Colonic mucosa (tissue), 4 donors: ENCODE measurements around the gene ARID3A. TPM values are rescaled to one million over a fixed set of nuclear protein-coding genes. Genes with fewer than 3 reads are reported as not detected.

Experiments
- DNase-seq: peaks from one replicate; pipeline ENCODE4 v3.0.0-alpha.2; 2020
- H3K27ac ChIP-seq: fragments of 200-600 bp; one replicate; pipeline ENCODE4 v1.8.0; 2021
- H3K27me3 ChIP-seq: fragments of 200-600 bp; one replicate; pipeline ENCODE4 v1.8.0; 2021
- H3K36me3 ChIP-seq: fragments of 200-600 bp; one replicate; pipeline ENCODE4 v1.8.0; 2021
- H3K4me1 ChIP-seq: fragments of 200-600 bp; one replicate; pipeline ENCODE4 v1.8.0; 2021; ENCODE audit warnings: mild to moderate bottlenecking
- H3K4me3 ChIP-seq: fragments of 200-600 bp; one replicate; pipeline ENCODE4 v1.8.0; 2021
- H3K9ac ChIP-seq, 2 donors: one replicate each; pipeline ENCODE4 v1.7.0; 2013; ENCODE audit warnings: control low read depth in 2 of 2, low read depth in 2 of 2, low read length in 2 of 2
- H3K9me3 ChIP-seq: fragments of 200-600 bp; one replicate; pipeline ENCODE4 v1.8.0; 2021
- CTCF ChIP-seq: fragments of 200-600 bp; IDR thresholded peaks from one replicate; pipeline ENCODE4 v1.8.0; 2022; ENCODE audit warnings: antibody characterized with exemption, mild to moderate bottlenecking
- intact Hi-C: fragments of 100-400 bp; cut with DNase I; formaldehyde crosslinking; loops from one replicate; pipeline ENCODE4 v1.14.1; 2022
- total RNA-seq, 2 donors: library from RNA; stranded (reverse); fragmentation: NEBNext Ultra II Directional in 1 of 2; extraction: Animal tissue kit (Norgen Biotek cat#: 25700) in 1 of 2; gene quantifications; one replicate each; pipeline ENCODE4 v1.2.1, GENCODE V29; 2021
- donor health status: healthy.
- donor health status: DM: no; HTN: no; CAD: no.
- donor health status: DM: no; HTN: no; CAD: no.

The ARID3A gene
- total RNA-seq, 2 donors from 2014 or later, result 8.7 to 13.0 TPM

GRCh38 chr19:939439-939838, 13.6 kb downstream of the ARID3A start:
- H3K4me1 ChIP-seq, result peaks cover 18% of the 10 kb centered on the region
- H3K9me3 ChIP-seq, result no peaks in the 10 kb centered on the region
- intact Hi-C loops, result no loop called here
- no peak for TF ChIP-seq CTCF
- no peak overlapping the region for H3K9ac ChIP-seq
- H3K27ac ChIP-seq, result no peak overlapping the region
- no peaks in the 10 kb centered on the region for H3K36me3 ChIP-seq
- no peak for DNase-seq
- H3K27me3 ChIP-seq, result no peaks in the 10 kb centered on the region
- no peak overlapping the region for H3K4me3 ChIP-seq

GRCh38 chr19:939922-940321, 14.1 kb downstream of the ARID3A start:
- intact Hi-C loops, result no loop called here

GRCh38 chr19:940591-941291, 14.9 kb downstream of the ARID3A start:
- intact Hi-C loops, result no loop called here
- Histone ChIP-seq H3K27me3 (no peaks in the 10 kb centered on the region), H3K36me3 (no peaks in the 10 kb centered on the region), H3K9me3 (no peaks in the 10 kb centered on the region), H3K27ac (peak overlapping the region; percentile 57), H3K4me1 (peaks cover 9% of the 10 kb centered on the region), H3K4me3 (peak overlapping the region; percentile 40), H3K9ac (peak overlapping the region; percentile 41 to 58)
- TF ChIP-seq CTCF, result no peak
- peak; percentile 77 for DNase-seq

More at GRCh38 chr19:939922-940321, 14.1 kb downstream of the ARID3A start:
- peaks cover 14% of the 10 kb centered on the region for H3K4me1 ChIP-seq
- no peak overlapping the region for H3K27ac ChIP-seq
- H3K9ac ChIP-seq, result peak overlapping the region in 1 of 2 donors; percentile 41
- H3K27me3 ChIP-seq, result no peaks in the 10 kb centered on the region
- H3K9me3 ChIP-seq, result no peaks in the 10 kb centered on the region
- DNase-seq, result no peak
- no peaks in the 10 kb centered on the region for H3K36me3 ChIP-seq
- TF ChIP-seq CTCF, result no peak
- H3K4me3 ChIP-seq, result no peak overlapping the region

- DNase-seq, result no peak
- H3K4me1 ChIP-seq, result peaks cover 9% of the 10 kb centered on the region
- intact Hi-C loops, result no loop called here
- no peaks in the 10 kb centered on the region for H3K36me3 ChIP-seq
- peak overlapping the region; percentile 57 for H3K27ac ChIP-seq
- TF ChIP-seq CTCF, result no peak
- peak overlapping the region; percentile 33 to 58 for H3K9ac ChIP-seq
- no peaks in the 10 kb centered on the region for H3K27me3 ChIP-seq
- peak overlapping the region; percentile 40 for H3K4me3 ChIP-seq
- H3K9me3 ChIP-seq, result no peaks in the 10 kb centered on the region
Measured at GRCh38 chr19:941292-942132, 15.7 kb downstream of the ARID3A start.

GRCh38 chr19:942133-942645, 16.4 kb downstream of the ARID3A start:
- no peak overlapping the region for H3K9ac ChIP-seq
- H3K27ac ChIP-seq, result no peak overlapping the region
- no peak for TF ChIP-seq CTCF
- H3K27me3 ChIP-seq, result no peaks in the 10 kb centered on the region
- H3K9me3 ChIP-seq, result no peaks in the 10 kb centered on the region
- no peaks in the 10 kb centered on the region for H3K36me3 ChIP-seq
- no peak for DNase-seq
- H3K4me1 ChIP-seq, result peaks cover 9% of the 10 kb centered on the region
- intact Hi-C loops, result no loop called here
- H3K4me3 ChIP-seq, result no peak overlapping the region
